ENCODE measurements around the gene ATOH1. TPM values are rescaled to one million over a fixed set of nuclear protein-coding genes. Genes with fewer than 3 reads are reported as not detected.

The ATOH1 gene
- total RNA-seq, 1 experiment from 2014 or later, result not detected

DNA sequence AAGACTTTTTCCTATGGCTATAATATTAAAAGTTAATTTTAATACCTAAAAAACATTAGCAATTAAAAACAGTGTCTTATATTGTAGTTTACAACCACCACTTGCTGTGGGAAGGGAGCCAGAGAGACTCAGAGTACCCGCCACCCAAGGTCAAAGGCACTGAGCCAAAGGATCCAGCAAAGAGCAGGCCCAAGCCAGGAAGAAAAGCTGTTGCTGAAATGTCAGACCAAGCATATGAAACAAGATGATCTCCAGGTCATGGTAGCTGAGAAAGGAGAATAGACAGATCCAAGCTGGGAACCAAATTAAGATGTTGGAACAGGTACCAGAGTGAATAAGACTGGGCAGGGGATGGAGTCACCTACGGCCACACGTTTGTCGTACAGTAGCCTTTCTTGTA is 18.8 kb upstream of the ATOH1 start:
- ChIA-PET CTCF (no interaction called here), POLR2A (no interaction called here), RAD21 (ENCODE audit: low non-redundant PET in 1 of 2, low total read pairs in 2 of 2, uncharacterized antibody in 2 of 2, unreplicated experiment in 2 of 2) (no interaction called here)
- ATAC-seq (no peak), DNase-seq (ENCODE audit: low read depth, low spot score) (no peak)
- Histone ChIP-seq H3K27ac (ENCODE audit: low read depth, low read length) (no peak overlapping the region), H3K9me3 (ENCODE audit: control insufficient read depth in 1 of 2, insufficient read depth in 1 of 2, low read depth in 1 of 2, low read length in 2 of 2) (no peaks in the 10 kb centered on the region), H3K36me3 (ENCODE audit: control insufficient read depth in 1 of 2, insufficient read depth in 2 of 2, low read length in 2 of 2) (no peaks in the 10 kb centered on the region), H3K79me2 (ENCODE audit: insufficient read depth, low read length) (no peaks in the 10 kb centered on the region), H3K9me2 (ENCODE audit: insufficient read depth) (no peaks in the 10 kb centered on the region), H3K9ac (ENCODE audit: low read length) (no peak overlapping the region), H3K4me1 (ENCODE audit: control insufficient read depth in 1 of 2, insufficient read depth in 2 of 2, low read length in 2 of 2) (no peaks in the 10 kb centered on the region), H3K4me2 (ENCODE audit: low read length) (no peak overlapping the region), H3K4me3 (replicated peaks in 1 of 2; ENCODE audit: low read depth in 1 of 2, low read length in 2 of 2) (no peak overlapping the region), H3K27me3 (ENCODE audit: insufficient read depth, low read length) (no peaks in the 10 kb centered on the region), H4K20me1 (ENCODE audit: insufficient read depth) (no peaks in the 10 kb centered on the region), H2AFZ (ENCODE audit: low read depth, low read length, poor library complexity, severe bottlenecking) (no peak overlapping the region)
- intact Hi-C loops (cut with micrococcal nuclease), result no loop called here
- TF ChIP-seq EZH2phosphoT487 (IDR thresholded peaks at IDR 0.05; ENCODE audit: borderline replicate concordance), result no peak
- no TSS peak for BruUV-seq (replicated peaks)

DNA sequence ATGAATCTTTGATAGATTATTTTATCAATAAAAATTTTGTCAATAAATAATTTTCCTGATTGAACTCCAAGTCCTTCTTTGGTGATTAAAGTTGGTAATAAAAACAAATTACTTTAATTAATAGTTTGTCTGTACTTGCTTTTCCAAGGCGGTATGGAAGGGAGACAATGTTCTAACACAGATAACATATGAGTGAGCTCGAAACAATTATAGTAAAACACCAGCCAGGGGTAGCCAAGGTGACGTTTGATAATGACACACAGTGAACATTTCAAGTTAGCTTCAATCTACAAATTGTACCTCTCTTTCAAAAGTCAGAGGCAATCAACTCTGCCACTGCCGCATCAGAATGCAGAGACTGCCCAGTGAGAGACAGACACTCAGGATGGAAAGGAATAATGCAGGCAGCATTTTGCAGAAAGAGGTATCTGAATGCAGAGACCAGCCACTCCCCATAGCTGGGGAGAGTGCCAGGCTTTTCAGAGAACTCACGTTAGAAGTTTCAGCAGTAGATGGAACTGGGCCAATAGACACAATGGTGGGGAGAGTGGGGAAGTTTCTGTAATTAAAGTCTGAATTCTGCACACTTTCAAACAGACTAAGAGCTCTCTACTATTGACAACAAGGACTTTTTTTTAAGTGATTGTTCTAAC is 18.1 kb upstream of the ATOH1 start:
- CTCF ChIA-PET, result no interaction called here
- H2AFZ ChIP-seq (ENCODE audit: low read depth, low read length, poor library complexity, severe bottlenecking), result no peak overlapping the region

More for the DNA sequence above, 18.1 kb upstream of the ATOH1 start:
- no peaks in the 10 kb centered on the region for H4K20me1 ChIP-seq (ENCODE audit: insufficient read depth)
- DNase-seq (ENCODE audit: low read depth, low spot score), result no peak
- H3K4me3 ChIP-seq (replicated peaks in 1 of 2; ENCODE audit: low read depth in 1 of 2, low read length in 2 of 2), result no peak overlapping the region
- ChIA-PET RAD21 (ENCODE audit: low non-redundant PET in 1 of 2, low total read pairs in 2 of 2, uncharacterized antibody in 2 of 2, unreplicated experiment in 2 of 2) (no interaction called here), POLR2A (no interaction called here)
- H3K9me2 ChIP-seq (ENCODE audit: insufficient read depth), result no peaks in the 10 kb centered on the region
- H3K4me2 ChIP-seq (ENCODE audit: low read length), result no peak overlapping the region
- H3K36me3 ChIP-seq (ENCODE audit: control insufficient read depth in 1 of 2, insufficient read depth in 2 of 2, low read length in 2 of 2), result no peaks in the 10 kb centered on the region
- ATAC-seq, result no peak
- TF ChIP-seq SP1 (IDR thresholded peaks at IDR 0.05; ENCODE audit: low read depth) (no peak), ZFX (IDR thresholded peaks at IDR 0.05) (no peak), RAD21 (IDR thresholded peaks at IDR 0.05; ENCODE audit: low read depth) (no peak), SRF (IDR thresholded peaks at IDR 0.05; ENCODE audit: low read depth) (no peak)
- TF ChIP-seq, protein P1, sequence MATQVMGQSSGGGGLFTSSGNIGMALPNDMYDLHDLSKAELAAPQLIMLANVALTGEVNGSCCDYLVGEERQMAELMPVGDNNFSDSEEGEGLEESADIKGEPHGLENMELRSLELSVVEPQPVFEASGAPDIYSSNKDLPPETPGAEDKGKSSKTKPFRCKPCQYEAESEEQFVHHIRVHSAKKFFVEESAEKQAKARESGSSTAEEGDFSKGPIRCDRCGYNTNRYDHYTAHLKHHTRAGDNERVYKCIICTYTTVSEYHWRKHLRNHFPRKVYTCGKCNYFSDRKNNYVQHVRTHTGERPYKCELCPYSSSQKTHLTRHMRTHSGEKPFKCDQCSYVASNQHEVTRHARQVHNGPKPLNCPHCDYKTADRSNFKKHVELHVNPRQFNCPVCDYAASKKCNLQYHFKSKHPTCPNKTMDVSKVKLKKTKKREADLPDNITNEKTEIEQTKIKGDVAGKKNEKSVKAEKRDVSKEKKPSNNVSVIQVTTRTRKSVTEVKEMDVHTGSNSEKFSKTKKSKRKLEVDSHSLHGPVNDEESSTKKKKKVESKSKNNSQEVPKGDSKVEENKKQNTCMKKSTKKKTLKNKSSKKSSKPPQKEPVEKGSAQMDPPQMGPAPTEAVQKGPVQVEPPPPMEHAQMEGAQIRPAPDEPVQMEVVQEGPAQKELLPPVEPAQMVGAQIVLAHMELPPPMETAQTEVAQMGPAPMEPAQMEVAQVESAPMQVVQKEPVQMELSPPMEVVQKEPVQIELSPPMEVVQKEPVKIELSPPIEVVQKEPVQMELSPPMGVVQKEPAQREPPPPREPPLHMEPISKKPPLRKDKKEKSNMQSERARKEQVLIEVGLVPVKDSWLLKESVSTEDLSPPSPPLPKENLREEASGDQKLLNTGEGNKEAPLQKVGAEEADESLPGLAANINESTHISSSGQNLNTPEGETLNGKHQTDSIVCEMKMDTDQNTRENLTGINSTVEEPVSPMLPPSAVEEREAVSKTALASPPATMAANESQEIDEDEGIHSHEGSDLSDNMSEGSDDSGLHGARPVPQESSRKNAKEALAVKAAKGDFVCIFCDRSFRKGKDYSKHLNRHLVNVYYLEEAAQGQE (IDR thresholded peaks at IDR 0.05; ENCODE audit: low read depth), result no peak
- TF ChIP-seq, protein P2, sequence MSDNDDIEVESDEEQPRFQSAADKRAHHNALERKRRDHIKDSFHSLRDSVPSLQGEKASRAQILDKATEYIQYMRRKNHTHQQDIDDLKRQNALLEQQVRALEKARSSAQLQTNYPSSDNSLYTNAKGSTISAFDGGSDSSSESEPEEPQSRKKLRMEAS (IDR thresholded peaks at IDR 0.05), result no peak
- no peaks in the 10 kb centered on the region for H3K27me3 ChIP-seq (ENCODE audit: insufficient read depth, low read length)
- intact Hi-C loops (cut with micrococcal nuclease), result no loop called here
- no peaks in the 10 kb centered on the region for H3K79me2 ChIP-seq (ENCODE audit: insufficient read depth, low read length)
- H3K4me1 ChIP-seq (ENCODE audit: control insufficient read depth in 1 of 2, insufficient read depth in 2 of 2, low read length in 2 of 2), result no peaks in the 10 kb centered on the region
- no peaks in the 10 kb centered on the region for H3K9me3 ChIP-seq (ENCODE audit: control insufficient read depth in 1 of 2, insufficient read depth in 1 of 2, low read depth in 1 of 2, low read length in 2 of 2)
- H3K27ac ChIP-seq (ENCODE audit: low read depth, low read length), result no peak overlapping the region
- no peak overlapping the region for H3K9ac ChIP-seq (ENCODE audit: low read length)
- no TSS peak for BruUV-seq (replicated peaks)
